Panc1 (cell line): ENCODE measurements around the gene OTUD3. TPM values are rescaled to one million over a fixed set of nuclear protein-coding genes. Genes with fewer than 3 reads are reported as not detected.

Source experiments
- ATAC-seq: fragments of 200-7000 bp; cut with Tn5 transposase; 2 replicates; pipeline ENCODE4 v1.9.1; 2020; ENCODE audit warnings: mild to moderate bottlenecking, moderate library complexity
- BruUV-seq: library from RNA; stranded (reverse); fragments of 400-500 nt; replicated peaks from 2 replicates; lab custom pipeline; 2021; lab: Mats Ljungman, UMichigan
- CTCF ChIA-PET: fragments of 300-600 bp; sonication (Branson Sonifier 250); formaldehyde crosslinking; loops from one replicate; lab custom pipeline; 2022; ENCODE audit warnings: antibody characterized with exemption; lab: Charles Lee
- POLR2A ChIA-PET: fragments of 300-600 bp; sonication (Branson Sonifier 250); formaldehyde crosslinking; loops from one replicate; lab custom pipeline; 2022; ENCODE audit warnings: antibody characterized with exemption; lab: Charles Lee
- DNase-seq: peaks from one replicate; pipeline ENCODE4 v3.0.0-alpha.2; 2010; ENCODE audit warnings: low read depth, low spot score
- H3K27ac ChIP-seq: 2 replicates; pipeline ENCODE4 v1.5.1; 2011; ENCODE audit warnings: mild to moderate bottlenecking, low read length, inconsistent platforms
- H3K27me3 ChIP-seq: fragments of 200-500 bp; sonication (Bioruptor generic); 2 replicates; pipeline ENCODE4 v1.6.0; 2014; ENCODE audit warnings: low read length, inconsistent platforms; ENCODE audit not compliant: control insufficient read depth, insufficient read depth
- H3K36me3 ChIP-seq: fragments of 200-500 bp; sonication (Bioruptor generic); 2 replicates; pipeline ENCODE4 v1.5.1; 2014; ENCODE audit warnings: inconsistent platforms, mild to moderate bottlenecking, low read length, moderate library complexity; ENCODE audit not compliant: control insufficient read depth, insufficient read depth
- H3K4me1 ChIP-seq: 2 replicates; pipeline ENCODE4 v1.5.1; 2011; ENCODE audit warnings: inconsistent platforms, mild to moderate bottlenecking, low read length, moderate library complexity; ENCODE audit not compliant: control insufficient read depth, insufficient read depth
- H3K4me3 ChIP-seq, 2 experiments: 2 replicates each; pipeline ENCODE4 v1.5.1; 2011 to 2012; ENCODE audit warnings: low read depth in 2 of 2, low read length in 2 of 2, mild to moderate bottlenecking in 2 of 2, inconsistent platforms in 1 of 2, moderate library complexity in 1 of 2
- H3K9me3 ChIP-seq: fragments of 200-500 bp; sonication (Bioruptor generic); 2 replicates; pipeline ENCODE4 v1.5.1; 2014; ENCODE audit warnings: low read depth, mild to moderate bottlenecking, inconsistent platforms, low read length, moderate library complexity; ENCODE audit not compliant: control insufficient read depth, insufficient read depth
- POLR2AphosphoS5 ChIP-seq: IDR thresholded peaks from 2 replicates; pipeline ENCODE4 v1.6.1; 2012; ENCODE audit warnings: mild to moderate bottlenecking, low read depth, low read length, moderate library complexity
- SIN3A ChIP-seq: IDR thresholded peaks from 2 replicates; pipeline ENCODE4 v1.6.1; 2012; ENCODE audit warnings: low read depth, mild to moderate bottlenecking, low read length, moderate library complexity, borderline replicate concordance; ENCODE audit not compliant: insufficient read depth
- TCF7L2 ChIP-seq: IDR thresholded peaks from 2 replicates; pipeline ENCODE4 v1.6.1; 2011; ENCODE audit warnings: mild to moderate bottlenecking, low read depth, low read length, inconsistent platforms
- in situ Hi-C: cut with HindIII; loops from 2 replicates; pipeline ENCODE4 v1.10.0; 2016; ENCODE audit warnings: low sequenced_read_pairs, low pct_unique_long_range_greater_than_20kb
- intact Hi-C: fragments of 100-400 bp; cut with micrococcal nuclease; formaldehyde crosslinking; loops from one replicate; pipeline ENCODE4 v1.10.0; 2022; ENCODE audit not compliant: unreplicated experiment
- total RNA-seq: library from RNA; stranded (reverse); gene quantifications from one replicate; pipeline ENCODE4 v1.2.1, GENCODE V29; 2021; ENCODE audit not compliant: unreplicated experiment
- TF ChIP-seq, protein P1 (sequence below): fragments of 450-650 bp; IDR thresholded peaks from 2 replicates; pipeline ENCODE4 v1.5.1; 2017; ENCODE audit warnings: mild to moderate bottlenecking
- TF ChIP-seq, protein P2 (sequence below), 2 experiments: IDR thresholded peaks; 2 replicates each; pipeline ENCODE4 v1.6.1; 2011 to 2012; ENCODE audit warnings: low read depth in 2 of 2, control low read depth in 1 of 2, low read length in 1 of 2, mild to moderate bottlenecking in 1 of 2, moderate library complexity in 1 of 2; ENCODE audit not compliant: insufficient read depth in 1 of 2

OTUD3 gene
- total RNA-seq, 1 experiment from 2014 or later = 14.1 TPM

- no peak for DNase-seq
- H3K36me3 ChIP-seq = no peaks in the 10 kb centered on the region
- H3K27ac ChIP-seq = no peak overlapping the region
- intact Hi-C loops (no loop called here), in situ Hi-C loops (no loop called here)
- H3K4me3 ChIP-seq = no peak overlapping the region
- ChIA-PET POLR2A (no interaction called here), CTCF (no interaction called here)
- no peaks in the 10 kb centered on the region for H3K27me3 ChIP-seq
- H3K9me3 ChIP-seq = no peaks in the 10 kb centered on the region
- ATAC-seq = no peak
- H3K4me1 ChIP-seq = no peaks in the 10 kb centered on the region; the same call in 1 of the 2 replicates
- no TSS peak for BruUV-seq
- TF ChIP-seq, protein P1, sequence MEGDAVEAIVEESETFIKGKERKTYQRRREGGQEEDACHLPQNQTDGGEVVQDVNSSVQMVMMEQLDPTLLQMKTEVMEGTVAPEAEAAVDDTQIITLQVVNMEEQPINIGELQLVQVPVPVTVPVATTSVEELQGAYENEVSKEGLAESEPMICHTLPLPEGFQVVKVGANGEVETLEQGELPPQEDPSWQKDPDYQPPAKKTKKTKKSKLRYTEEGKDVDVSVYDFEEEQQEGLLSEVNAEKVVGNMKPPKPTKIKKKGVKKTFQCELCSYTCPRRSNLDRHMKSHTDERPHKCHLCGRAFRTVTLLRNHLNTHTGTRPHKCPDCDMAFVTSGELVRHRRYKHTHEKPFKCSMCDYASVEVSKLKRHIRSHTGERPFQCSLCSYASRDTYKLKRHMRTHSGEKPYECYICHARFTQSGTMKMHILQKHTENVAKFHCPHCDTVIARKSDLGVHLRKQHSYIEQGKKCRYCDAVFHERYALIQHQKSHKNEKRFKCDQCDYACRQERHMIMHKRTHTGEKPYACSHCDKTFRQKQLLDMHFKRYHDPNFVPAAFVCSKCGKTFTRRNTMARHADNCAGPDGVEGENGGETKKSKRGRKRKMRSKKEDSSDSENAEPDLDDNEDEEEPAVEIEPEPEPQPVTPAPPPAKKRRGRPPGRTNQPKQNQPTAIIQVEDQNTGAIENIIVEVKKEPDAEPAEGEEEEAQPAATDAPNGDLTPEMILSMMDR = no peak
- TF ChIP-seq SIN3A = no peak
- no peak for TF ChIP-seq POLR2AphosphoS5
- TF ChIP-seq, protein P2, sequence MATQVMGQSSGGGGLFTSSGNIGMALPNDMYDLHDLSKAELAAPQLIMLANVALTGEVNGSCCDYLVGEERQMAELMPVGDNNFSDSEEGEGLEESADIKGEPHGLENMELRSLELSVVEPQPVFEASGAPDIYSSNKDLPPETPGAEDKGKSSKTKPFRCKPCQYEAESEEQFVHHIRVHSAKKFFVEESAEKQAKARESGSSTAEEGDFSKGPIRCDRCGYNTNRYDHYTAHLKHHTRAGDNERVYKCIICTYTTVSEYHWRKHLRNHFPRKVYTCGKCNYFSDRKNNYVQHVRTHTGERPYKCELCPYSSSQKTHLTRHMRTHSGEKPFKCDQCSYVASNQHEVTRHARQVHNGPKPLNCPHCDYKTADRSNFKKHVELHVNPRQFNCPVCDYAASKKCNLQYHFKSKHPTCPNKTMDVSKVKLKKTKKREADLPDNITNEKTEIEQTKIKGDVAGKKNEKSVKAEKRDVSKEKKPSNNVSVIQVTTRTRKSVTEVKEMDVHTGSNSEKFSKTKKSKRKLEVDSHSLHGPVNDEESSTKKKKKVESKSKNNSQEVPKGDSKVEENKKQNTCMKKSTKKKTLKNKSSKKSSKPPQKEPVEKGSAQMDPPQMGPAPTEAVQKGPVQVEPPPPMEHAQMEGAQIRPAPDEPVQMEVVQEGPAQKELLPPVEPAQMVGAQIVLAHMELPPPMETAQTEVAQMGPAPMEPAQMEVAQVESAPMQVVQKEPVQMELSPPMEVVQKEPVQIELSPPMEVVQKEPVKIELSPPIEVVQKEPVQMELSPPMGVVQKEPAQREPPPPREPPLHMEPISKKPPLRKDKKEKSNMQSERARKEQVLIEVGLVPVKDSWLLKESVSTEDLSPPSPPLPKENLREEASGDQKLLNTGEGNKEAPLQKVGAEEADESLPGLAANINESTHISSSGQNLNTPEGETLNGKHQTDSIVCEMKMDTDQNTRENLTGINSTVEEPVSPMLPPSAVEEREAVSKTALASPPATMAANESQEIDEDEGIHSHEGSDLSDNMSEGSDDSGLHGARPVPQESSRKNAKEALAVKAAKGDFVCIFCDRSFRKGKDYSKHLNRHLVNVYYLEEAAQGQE (IDR thresholded peaks at IDR 0.05; ENCODE audit: insufficient read depth in 1 of 2, low read depth in 2 of 2, low read length in 1 of 2) = no peak
- TF ChIP-seq TCF7L2 = no peak
These were observed 37.3 kb upstream of the OTUD3 start for GRCh38 chr1:19844731-19845495.

GRCh38 chr1:19845555-19845954, 36.6 kb upstream of the OTUD3 start:
- no peaks in the 10 kb centered on the region for H3K36me3 ChIP-seq
- intact Hi-C loops = no loop called here
- H3K27ac ChIP-seq = no peak overlapping the region
- DNase-seq (no peak), ATAC-seq (no peak)
- no peak overlapping the region for H3K4me3 ChIP-seq
- no TSS peak for BruUV-seq
- no peaks in the 10 kb centered on the region for H3K27me3 ChIP-seq
- H3K4me1 ChIP-seq = no peaks in the 10 kb centered on the region; the same call in 1 of the 2 replicates
- ChIA-PET POLR2A (no interaction called here), CTCF (no interaction called here)
- no peaks in the 10 kb centered on the region for H3K9me3 ChIP-seq
- TF ChIP-seq SIN3A = no peak
- TF ChIP-seq, protein P1 = no peak
- no peak for TF ChIP-seq POLR2AphosphoS5
- no peak for TF ChIP-seq TCF7L2
- TF ChIP-seq, protein P2 (IDR thresholded peaks at IDR 0.05; ENCODE audit: insufficient read depth in 1 of 2, low read depth in 2 of 2, low read length in 1 of 2) = no peak
- in situ Hi-C loops = no loop called here
